Testis (tissue), 3 donors: Measurements from ENCODE around the gene TBC1D9. TPM values are rescaled to one million over a fixed set of nuclear protein-coding genes. Genes with fewer than 3 reads are reported as not detected.

Experiments
- DNase-seq: peaks from one replicate; pipeline ENCODE4 v3.0.0-alpha.2; 2019
- H3K27ac ChIP-seq, 2 donors: fragments of 200-600 bp; sonication (generic); one replicate each; pipeline ENCODE4 v1.5.1; 2019
- H3K27me3 ChIP-seq: fragments of 200-600 bp; sonication (generic); one replicate; pipeline ENCODE4 v1.5.1; 2019
- H3K36me3 ChIP-seq: fragments of 200-600 bp; sonication (generic); one replicate; pipeline ENCODE4 v1.5.1; 2017; ENCODE audit warnings: low read depth; ENCODE audit errors: missing control alignments
- H3K4me1 ChIP-seq: fragments of 200-600 bp; sonication (generic); one replicate; pipeline ENCODE4 v1.5.1; 2019
- H3K4me3 ChIP-seq, 2 donors: fragments of 200-600 bp; sonication (generic); one replicate each; pipeline ENCODE4 v1.5.1; 2017 to 2019
- H3K9me3 ChIP-seq: fragments of 200-600 bp; sonication (generic); one replicate; pipeline ENCODE4 v1.5.1; 2017
- POLR2A ChIP-seq: fragments of 450-650 bp; IDR thresholded peaks from one replicate; pipeline ENCODE4 v1.6.1; 2017; ENCODE audit warnings: antibody characterized with exemption, mild to moderate bottlenecking, moderate library complexity
- WGBS, 2 donors: methylation state at CpG; one replicate each; pipeline ENCODE4 v1.1.5; 2018; 5-methylcytosine and 5-hydroxymethylcytosine counted together
- intact Hi-C: fragments of 100-400 bp; cut with DNase I; formaldehyde crosslinking; loops from one replicate; pipeline ENCODE4 v1.15.1; 2023; ENCODE audit warnings: low total_unique reads
- polyA plus RNA-seq: library from polyadenylated mRNA; stranded (reverse); fragments of 350-450 nt; fragmentation: Illumina TruSeq; extraction: RNeasy Lipid Tissue Mini Kit (QIAGEN cat#74804); gene quantifications from one replicate; pipeline ENCODE4 v1.2.3, GENCODE V29; 2014; ENCODE audit warnings: low read depth, low replicate concordance; ENCODE audit not compliant: insufficient read depth
- total RNA-seq, 2 donors: library from RNA; depleted of rRNA; stranded (reverse); fragments of >200 nt; gene quantifications; one replicate each; pipeline ENCODE4 v1.2.3, GENCODE V29; 2016
- TF ChIP-seq, protein P1 (sequence below), 3 experiments: fragments of 450-650 bp in 2 of 3; fragments of 200-600 bp in 1 of 3; sonication (generic) in 1 of 3; IDR thresholded peaks; one replicate each; pipeline ENCODE4 v1.5.1; 2016 to 2019; ENCODE audit warnings: antibody characterized with exemption in 3 of 3, mild to moderate bottlenecking in 2 of 3, moderate library complexity in 1 of 3

Gene TBC1D9
- total and polyA plus RNA-seq, 3 donors from 2014 or later: 8.6 to 13.1 (median 9.8) TPM

DNA sequence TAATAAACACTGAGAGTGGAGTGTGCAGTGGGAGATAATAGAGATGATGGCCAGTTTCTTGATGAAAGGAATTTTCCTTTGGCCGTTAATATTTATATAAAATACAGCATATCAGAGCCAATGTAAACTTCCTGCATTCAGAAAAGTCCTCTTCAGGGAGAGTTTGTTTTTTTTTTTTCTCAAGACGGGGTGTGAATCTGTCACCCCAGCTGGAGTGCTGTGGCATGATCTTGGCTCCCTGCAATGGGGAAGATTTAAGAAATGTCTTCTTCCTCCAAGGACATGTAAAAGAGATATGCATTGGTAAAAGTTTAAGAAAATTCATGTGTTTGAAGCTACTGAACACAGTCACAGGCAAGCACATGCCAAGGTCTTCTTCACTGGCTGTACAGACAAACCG is 25.4 kb upstream of the TBC1D9 start:
- 46 to 60% methylated on average over 3 of the region's 3 CpGs for WGBS, 2 donors

DNA sequence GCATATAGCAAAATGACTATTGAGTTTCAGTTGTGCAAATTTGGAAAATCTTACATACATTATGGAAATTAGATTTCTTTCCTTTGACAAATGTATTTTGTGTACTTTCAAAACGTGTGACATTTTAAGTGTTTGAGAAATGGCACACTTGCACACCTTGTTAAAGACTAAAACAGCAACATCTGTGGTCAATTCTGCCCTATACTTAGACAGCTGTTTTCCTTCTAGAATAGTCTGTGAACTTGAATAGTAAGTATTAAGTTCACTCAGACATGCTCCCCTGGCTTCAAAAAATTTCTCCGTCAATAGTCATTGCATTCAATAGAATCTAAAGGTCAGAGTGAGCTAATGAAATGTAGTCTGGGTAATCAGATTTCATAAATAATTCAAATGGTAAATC is 21.7 kb upstream of the TBC1D9 start:
- 83 to 86% methylated on average over 2 of the region's 2 CpGs for WGBS, 2 donors
- DNase-seq: no peak
- H3K9me3 ChIP-seq: no peaks in the 10 kb centered on the region

More for the DNA sequence above, 25.4 kb upstream of the TBC1D9 start:
- DNase-seq: no peak
- Histone ChIP-seq H3K4me3 (no peak overlapping the region), H3K4me1 (no peaks in the 10 kb centered on the region), H3K36me3 (no peaks in the 10 kb centered on the region), H3K27me3 (no peaks in the 10 kb centered on the region), H3K27ac (no peak overlapping the region), H3K9me3 (no peaks in the 10 kb centered on the region)
- TF ChIP-seq, protein P1, sequence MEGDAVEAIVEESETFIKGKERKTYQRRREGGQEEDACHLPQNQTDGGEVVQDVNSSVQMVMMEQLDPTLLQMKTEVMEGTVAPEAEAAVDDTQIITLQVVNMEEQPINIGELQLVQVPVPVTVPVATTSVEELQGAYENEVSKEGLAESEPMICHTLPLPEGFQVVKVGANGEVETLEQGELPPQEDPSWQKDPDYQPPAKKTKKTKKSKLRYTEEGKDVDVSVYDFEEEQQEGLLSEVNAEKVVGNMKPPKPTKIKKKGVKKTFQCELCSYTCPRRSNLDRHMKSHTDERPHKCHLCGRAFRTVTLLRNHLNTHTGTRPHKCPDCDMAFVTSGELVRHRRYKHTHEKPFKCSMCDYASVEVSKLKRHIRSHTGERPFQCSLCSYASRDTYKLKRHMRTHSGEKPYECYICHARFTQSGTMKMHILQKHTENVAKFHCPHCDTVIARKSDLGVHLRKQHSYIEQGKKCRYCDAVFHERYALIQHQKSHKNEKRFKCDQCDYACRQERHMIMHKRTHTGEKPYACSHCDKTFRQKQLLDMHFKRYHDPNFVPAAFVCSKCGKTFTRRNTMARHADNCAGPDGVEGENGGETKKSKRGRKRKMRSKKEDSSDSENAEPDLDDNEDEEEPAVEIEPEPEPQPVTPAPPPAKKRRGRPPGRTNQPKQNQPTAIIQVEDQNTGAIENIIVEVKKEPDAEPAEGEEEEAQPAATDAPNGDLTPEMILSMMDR (IDR thresholded peaks at IDR 0.05): no peak
- TF ChIP-seq POLR2A: no peak
- intact Hi-C loops: no loop called here

DNA sequence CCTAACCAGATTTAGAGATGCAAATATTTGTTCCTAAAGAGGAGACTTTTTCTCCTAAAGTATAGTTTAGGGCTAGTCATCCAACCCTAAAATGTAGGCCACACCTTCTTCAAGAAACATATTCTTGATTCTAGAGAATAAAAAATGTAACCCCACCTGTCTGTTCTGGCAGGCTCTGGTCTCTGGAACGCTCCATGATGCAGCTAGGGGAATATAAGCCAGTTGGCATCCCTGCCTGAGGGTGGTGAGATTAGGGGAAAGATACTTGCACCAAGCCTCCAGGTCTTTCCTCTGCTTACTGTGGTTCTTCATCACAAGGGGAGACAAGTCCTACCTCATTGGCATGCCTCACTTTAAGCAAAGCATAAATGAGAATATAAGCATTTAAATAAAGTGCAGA is 21.2 kb upstream of the TBC1D9 start:
- TF ChIP-seq, protein P1 (IDR thresholded peaks at IDR 0.05): no peak
- no peak for TF ChIP-seq POLR2A
- no peak for DNase-seq
- no peaks in the 10 kb centered on the region for H3K4me1 ChIP-seq
- H3K27me3 ChIP-seq: no peaks in the 10 kb centered on the region
- WGBS, 2 donors: 71 to 93% methylated on average over 1 of the region's 1 CpG
- no peaks in the 10 kb centered on the region for H3K9me3 ChIP-seq
- H3K4me3 ChIP-seq: no peak overlapping the region
- no peak overlapping the region for H3K27ac ChIP-seq
- intact Hi-C loops: no loop called here
- no peaks in the 10 kb centered on the region for H3K36me3 ChIP-seq

More for the DNA sequence above, 21.7 kb upstream of the TBC1D9 start:
- intact Hi-C loops: no loop called here
- H3K36me3 ChIP-seq: no peaks in the 10 kb centered on the region
- no peak overlapping the region for H3K4me3 ChIP-seq
- no peaks in the 10 kb centered on the region for H3K4me1 ChIP-seq
- no peak overlapping the region for H3K27ac ChIP-seq
- H3K27me3 ChIP-seq: no peaks in the 10 kb centered on the region
- TF ChIP-seq, protein P1 (IDR thresholded peaks at IDR 0.05): no peak
- TF ChIP-seq POLR2A: no peak

DNA sequence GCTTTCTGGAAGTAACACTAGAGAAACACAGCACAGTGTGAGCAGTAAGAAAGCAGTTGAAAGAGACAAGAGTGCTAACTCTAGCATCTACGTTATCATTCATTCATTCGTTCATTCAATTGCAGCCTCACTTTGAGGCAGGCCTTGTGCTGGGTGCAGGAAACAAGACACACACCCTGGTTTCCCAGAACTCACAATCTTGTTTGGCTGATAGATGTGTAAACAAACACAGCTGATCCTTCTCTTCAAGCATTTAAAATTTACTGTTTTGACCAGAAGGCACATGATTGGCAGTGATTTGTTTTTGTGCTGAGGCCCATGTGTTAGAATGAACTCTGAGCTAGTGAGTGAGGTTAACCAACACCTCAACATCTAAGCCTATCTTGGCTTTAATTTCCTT is 20.4 kb upstream of the TBC1D9 start:
- no peaks in the 10 kb centered on the region for H3K9me3 ChIP-seq
- H3K4me3 ChIP-seq: no peak overlapping the region
- H3K27ac ChIP-seq: no peak overlapping the region
- no peak for TF ChIP-seq POLR2A
- TF ChIP-seq, protein P1 (IDR thresholded peaks at IDR 0.05): no peak
- DNase-seq: no peak
- H3K4me1 ChIP-seq: no peaks in the 10 kb centered on the region
- 90 to 93% methylated on average over 2 of the region's 2 CpGs for WGBS, 2 donors
- H3K27me3 ChIP-seq: no peaks in the 10 kb centered on the region
- no peaks in the 10 kb centered on the region for H3K36me3 ChIP-seq
- intact Hi-C loops: no loop called here

- H3K4me3 ChIP-seq: no peak overlapping the region
- no peak overlapping the region for H3K27ac ChIP-seq
- intact Hi-C loops: no loop called here
- DNase-seq: no peak
- no peaks in the 10 kb centered on the region for H3K27me3 ChIP-seq
- TF ChIP-seq, protein P1 (IDR thresholded peaks at IDR 0.05): no peak
- TF ChIP-seq POLR2A: no peak
- H3K9me3 ChIP-seq: no peaks in the 10 kb centered on the region
- no peaks in the 10 kb centered on the region for H3K36me3 ChIP-seq
- no peaks in the 10 kb centered on the region for H3K4me1 ChIP-seq
These were observed 18.8 kb upstream of the TBC1D9 start for GRCh38 chr4:140774956-140775355.
